Smooth muscle cell (in vitro differentiated cells): ENCODE results near the gene IMPG2. TPM values are rescaled to one million over a fixed set of nuclear protein-coding genes. Genes with fewer than 3 reads are reported as not detected.

Source experiments
- DNase-seq: peaks from one replicate; lab custom pipeline; 2025; ENCODE audit not compliant: unreplicated experiment; lab: John Stamatoyannopoulos, UW
- H2AFZ ChIP-seq: fragments of 200-600 bp; sonication (generic); 2 replicates; pipeline ENCODE4 v1.6.0; 2016; ENCODE audit warnings: antibody characterized with exemption, low read depth, mild to moderate bottlenecking
- H3F3A ChIP-seq: fragments of 200-600 bp; sonication (generic); 2 replicates; pipeline ENCODE4 v1.6.0; 2017; ENCODE audit warnings: antibody characterized with exemption, low read depth
- H3K27ac ChIP-seq: fragments of 200-600 bp; sonication (generic); 2 replicates; pipeline ENCODE4 v1.5.1; 2016; ENCODE audit warnings: low read depth, mild to moderate bottlenecking
- H3K27me3 ChIP-seq: fragments of 200-600 bp; sonication (generic); 2 replicates; pipeline ENCODE4 v1.6.1; 2016; ENCODE audit warnings: low read depth, mild to moderate bottlenecking
- H3K36me3 ChIP-seq: fragments of 200-600 bp; sonication (generic); 2 replicates; pipeline ENCODE4 v1.5.1; 2016; ENCODE audit warnings: low read depth
- H3K4me1 ChIP-seq: fragments of 200-600 bp; sonication (generic); 2 replicates; pipeline ENCODE4 v1.5.1; 2016; ENCODE audit warnings: low read depth
- H3K4me2 ChIP-seq: fragments of 200-600 bp; sonication (generic); 2 replicates; pipeline ENCODE4 v1.6.0; 2016; ENCODE audit warnings: mild to moderate bottlenecking
- H3K4me3 ChIP-seq: fragments of 200-600 bp; sonication (generic); 2 replicates; pipeline ENCODE4 v1.5.1; 2016; ENCODE audit warnings: mild to moderate bottlenecking
- H3K79me2 ChIP-seq: fragments of 200-600 bp; sonication (generic); 2 replicates; pipeline ENCODE4 v1.6.0; 2016; ENCODE audit warnings: low read depth, mild to moderate bottlenecking
- H3K9ac ChIP-seq: fragments of 200-600 bp; sonication (generic); 2 replicates; pipeline ENCODE4 v1.6.0; 2016; ENCODE audit warnings: low read depth
- H3K9me3 ChIP-seq: fragments of 200-600 bp; sonication (generic); replicated peaks from 2 replicates; pipeline ENCODE4 v1.5.1; 2016; ENCODE audit warnings: low read depth
- H4K20me1 ChIP-seq: fragments of 200-600 bp; sonication (generic); 2 replicates; pipeline ENCODE4 v1.6.0; 2016; ENCODE audit warnings: low read depth
- CTCF ChIP-seq: fragments of 200-600 bp; sonication (generic); IDR thresholded peaks from 2 replicates; pipeline ENCODE4 v1.5.1; 2017; ENCODE audit warnings: borderline replicate concordance, mild to moderate bottlenecking, antibody characterized with exemption; ENCODE audit not compliant: insufficient read depth, poor library complexity, severe bottlenecking
- WGBS: methylation state at CpG from one replicate; pipeline ENCODE4 v1.1.7; 2016; ENCODE audit warnings: low lambda C conversion rate; 5-methylcytosine and 5-hydroxymethylcytosine counted together
- polyA plus RNA-seq: library from polyadenylated mRNA; unstranded; fragments of >200 nt; fragmentation: Nextera tagmentation; extraction: Ambion mirVana; gene quantifications from 2 replicates; pipeline ENCODE4 v1.2.1, GENCODE V29; 2016
- total RNA-seq: library from RNA; depleted of rRNA; stranded (reverse); fragments of >200 nt; gene quantifications from 2 replicates; pipeline ENCODE4 v1.2.3, GENCODE V29; 2014

The IMPG2 gene
- total and polyA plus RNA-seq, 2 experiments from 2014 or later, result 0.03 to 0.67 TPM

- no peaks in the 10 kb centered on the region for H4K20me1 ChIP-seq
- no peak overlapping the region for H3K27ac ChIP-seq
- no peaks in the 10 kb centered on the region for H3K36me3 ChIP-seq
- WGBS, result 82% methylated on average over 2 of the region's 2 CpGs
- H3K27me3 ChIP-seq, result no peaks in the 10 kb centered on the region
- H2AFZ ChIP-seq, result no peak overlapping the region
- H3F3A ChIP-seq, result no peaks in the 10 kb centered on the region
- no peaks in the 10 kb centered on the region for H3K9me3 ChIP-seq
- DNase-seq, result no peak
- no peak for TF ChIP-seq CTCF
- H3K4me1 ChIP-seq, result no peaks in the 10 kb centered on the region
- no peak overlapping the region for H3K4me2 ChIP-seq
- no peaks in the 10 kb centered on the region for H3K79me2 ChIP-seq
- H3K4me3 ChIP-seq, result no peak overlapping the region
- no peak overlapping the region for H3K9ac ChIP-seq
Measured at GRCh38 chr3:101204246-101204645, 116.1 kb downstream of the IMPG2 start.

- Histone ChIP-seq H3K4me1 (no peaks in the 10 kb centered on the region), H2AFZ (no peak overlapping the region), H4K20me1 (no peaks in the 10 kb centered on the region), H3K9me3 (no peaks in the 10 kb centered on the region), H3K79me2 (no peaks in the 10 kb centered on the region), H3K9ac (no peak overlapping the region), H3K27ac (no peak overlapping the region), H3K27me3 (no peaks in the 10 kb centered on the region), H3K36me3 (no peaks in the 10 kb centered on the region), H3F3A (no peaks in the 10 kb centered on the region), H3K4me2 (no peak overlapping the region), H3K4me3 (no peak overlapping the region)
- DNase-seq, result no peak
- no peak for TF ChIP-seq CTCF
- WGBS, result 85% methylated on average over 5 of the region's 5 CpGs
Measured at GRCh38 chr3:101203411-101203810, 117.0 kb downstream of the IMPG2 start.

GRCh38 chr3:101202640-101203039 lies 117.7 kb downstream of the IMPG2 start:
- Histone ChIP-seq H3K4me1 (no peaks in the 10 kb centered on the region), H3K9ac (no peak overlapping the region), H3K27ac (no peak overlapping the region), H3K4me3 (no peak overlapping the region), H3K36me3 (no peaks in the 10 kb centered on the region), H3K4me2 (no peak overlapping the region), H2AFZ (no peak overlapping the region), H4K20me1 (no peaks in the 10 kb centered on the region), H3F3A (no peaks in the 10 kb centered on the region), H3K9me3 (no peaks in the 10 kb centered on the region), H3K79me2 (no peaks in the 10 kb centered on the region), H3K27me3 (no peaks in the 10 kb centered on the region)
- 68% methylated on average over 1 of the region's 1 CpG for WGBS
- TF ChIP-seq CTCF, result no peak
- DNase-seq, result no peak

GRCh38 chr3:101200461-101200860 lies 119.9 kb downstream of the IMPG2 start:
- Histone ChIP-seq H3K4me1 (no peaks in the 10 kb centered on the region), H3F3A (no peaks in the 10 kb centered on the region), H3K27ac (no peak overlapping the region), H3K79me2 (no peaks in the 10 kb centered on the region), H3K36me3 (no peaks in the 10 kb centered on the region), H2AFZ (no peak overlapping the region), H3K9ac (no peak overlapping the region), H3K4me3 (no peak overlapping the region), H4K20me1 (no peaks in the 10 kb centered on the region), H3K9me3 (no peaks in the 10 kb centered on the region), H3K27me3 (no peaks in the 10 kb centered on the region), H3K4me2 (no peak overlapping the region)
- 46% methylated on average over 3 of the region's 3 CpGs for WGBS
- DNase-seq, result no peak
- TF ChIP-seq CTCF, result no peak
